HEK293 (cell line): Measurements from ENCODE around the gene C2CD2L.
A peak's percentile ranks its signal among the peaks of the same experiment; 100 is the strongest.

Source experiments
- ATF2 ChIP-seq: fragments of 450-650 bp; formaldehyde crosslinking; IDR thresholded peaks from 2 replicates; pipeline ENCODE4 v1.5.1; 2016; ENCODE audit warnings: missing biosample characterization, missing genetic modification characterization, low read depth
- GLI4 ChIP-seq: fragments of 450-650 bp; formaldehyde crosslinking; IDR thresholded peaks from 2 replicates; pipeline ENCODE4 v1.5.1; 2016; ENCODE audit warnings: missing biosample characterization, missing genetic modification characterization
- HOXA7 ChIP-seq: sonication (generic); formaldehyde crosslinking; IDR thresholded peaks from 2 replicates; pipeline ENCODE4 v1.8.1; 2022; ENCODE audit warnings: missing genetic modification reagents, borderline replicate concordance
- IKZF3 ChIP-seq: fragments of 450-650 bp; IDR thresholded peaks from 2 replicates; pipeline ENCODE4 v1.5.0; 2018; ENCODE audit warnings: missing biosample characterization, mild to moderate bottlenecking, missing genetic modification characterization, moderate library complexity
- KLF17 ChIP-seq: fragments of 450-650 bp; formaldehyde crosslinking; IDR thresholded peaks from 2 replicates; pipeline ENCODE4 v1.5.1; 2016; ENCODE audit warnings: missing biosample characterization, missing genetic modification characterization
- KLF8 ChIP-seq: fragments of 450-650 bp; formaldehyde crosslinking; IDR thresholded peaks from 2 replicates; pipeline ENCODE4 v1.5.1; 2016; ENCODE audit warnings: missing biosample characterization, missing genetic modification characterization
- MEIS1 ChIP-seq: sonication (generic); formaldehyde crosslinking; IDR thresholded peaks from 2 replicates; pipeline ENCODE4 v1.8.1; 2022; ENCODE audit warnings: missing genetic modification reagents, mild to moderate bottlenecking, borderline replicate concordance
- SP2 ChIP-seq: fragments of 450-650 bp; formaldehyde crosslinking; IDR thresholded peaks from 2 replicates; pipeline ENCODE4 v1.5.1; 2016; ENCODE audit warnings: missing biosample characterization, missing genetic modification characterization
- ZBTB1 ChIP-seq: fragments of 450-650 bp; formaldehyde crosslinking; IDR thresholded peaks from 2 replicates; pipeline ENCODE4 v1.5.1; 2016; ENCODE audit warnings: missing biosample characterization, missing genetic modification characterization
- ZBTB21 ChIP-seq: fragments of 450-650 bp; formaldehyde crosslinking; IDR thresholded peaks from 2 replicates; pipeline ENCODE4 v1.5.1; 2017; ENCODE audit warnings: missing biosample characterization, missing genetic modification characterization
- ZBTB44 ChIP-seq: fragments of 450-650 bp; IDR thresholded peaks from 2 replicates; pipeline ENCODE4 v1.5.1; 2018; ENCODE audit warnings: missing biosample characterization, mild to moderate bottlenecking, missing genetic modification characterization
- ZFP3 ChIP-seq: fragments of 450-650 bp; formaldehyde crosslinking; IDR thresholded peaks from 2 replicates; pipeline ENCODE4 v1.5.1; 2016; ENCODE audit warnings: low read depth, missing biosample characterization, missing genetic modification characterization
- ZFP37 ChIP-seq: fragments of 450-650 bp; formaldehyde crosslinking; IDR thresholded peaks from 2 replicates; pipeline ENCODE4 v1.5.1; 2016; ENCODE audit warnings: missing biosample characterization, missing genetic modification characterization
- ZNF174 ChIP-seq: fragments of 450-650 bp; formaldehyde crosslinking; IDR thresholded peaks from 2 replicates; pipeline ENCODE4 v1.5.0; 2017; ENCODE audit warnings: missing biosample characterization, mild to moderate bottlenecking, missing genetic modification characterization
- ZNF24 ChIP-seq: fragments of 450-650 bp; formaldehyde crosslinking; IDR thresholded peaks from 2 replicates; pipeline ENCODE4 v1.5.1; 2016; ENCODE audit warnings: missing biosample characterization, missing genetic modification characterization
- ZNF266 ChIP-seq: fragments of 450-650 bp; formaldehyde crosslinking; IDR thresholded peaks from 2 replicates; pipeline ENCODE4 v1.5.1; 2016; ENCODE audit warnings: missing biosample characterization, missing genetic modification characterization, low read depth
- ZNF274 ChIP-seq, 2 experiments: fragments of 200-500 bp in 1 of 2; fragments of 450-650 bp in 1 of 2; sonication (Bioruptor generic) in 1 of 2; formaldehyde crosslinking in 1 of 2; IDR thresholded peaks; 2 replicates each; pipeline versions ENCODE4 v1.5.1 to v1.6.1; 2014 to 2016; ENCODE audit warnings: borderline replicate concordance in 1 of 2, inconsistent platforms in 1 of 2, low read length in 1 of 2, missing biosample characterization in 1 of 2, missing genetic modification characterization in 1 of 2
- ZNF335 ChIP-seq: fragments of 450-650 bp; formaldehyde crosslinking; conservative IDR thresholded peaks from 2 replicates; pipeline ENCODE4 v1.5.1; 2016; ENCODE audit warnings: missing biosample characterization, missing genetic modification characterization
- ZNF354C ChIP-seq: fragments of 450-650 bp; formaldehyde crosslinking; IDR thresholded peaks from 2 replicates; pipeline ENCODE4 v1.5.1; 2016; ENCODE audit warnings: missing biosample characterization, missing genetic modification characterization, low read depth, borderline replicate concordance
- ZNF398 ChIP-seq: fragments of 450-650 bp; formaldehyde crosslinking; IDR thresholded peaks from 2 replicates; pipeline ENCODE4 v1.5.1; 2017; ENCODE audit warnings: missing biosample characterization, missing genetic modification characterization
- ZNF423 ChIP-seq: fragments of 450-650 bp; formaldehyde crosslinking; IDR thresholded peaks from 2 replicates; pipeline ENCODE4 v1.5.1; 2016; ENCODE audit warnings: missing biosample characterization, missing genetic modification characterization
- ZNF501 ChIP-seq: fragments of 450-650 bp; formaldehyde crosslinking; IDR thresholded peaks from 2 replicates; pipeline ENCODE4 v1.5.1; 2016; ENCODE audit warnings: missing biosample characterization, missing genetic modification characterization
- ZNF626 ChIP-seq: fragments of 450-650 bp; sonication (Bioruptor Pico); formaldehyde crosslinking; IDR thresholded peaks from 2 replicates; pipeline ENCODE4 v1.5.1; 2018; ENCODE audit warnings: missing biosample characterization, missing genetic modification characterization, inconsistent platforms
- ZNF660 ChIP-seq: fragments of 450-650 bp; IDR thresholded peaks from 2 replicates; pipeline ENCODE4 v1.5.1; 2018; ENCODE audit warnings: missing biosample characterization, mild to moderate bottlenecking, missing genetic modification characterization
- ZNF692 ChIP-seq: fragments of 450-650 bp; formaldehyde crosslinking; IDR thresholded peaks from 2 replicates; pipeline ENCODE4 v1.5.1; 2016; ENCODE audit warnings: missing biosample characterization, missing genetic modification characterization
- ZNF704 ChIP-seq: fragments of 450-650 bp; formaldehyde crosslinking; IDR thresholded peaks from 2 replicates; pipeline ENCODE4 v1.5.1; 2016; ENCODE audit warnings: missing biosample characterization, missing genetic modification characterization
- ZNF707 ChIP-seq: fragments of 450-650 bp; formaldehyde crosslinking; IDR thresholded peaks from 2 replicates; pipeline ENCODE4 v1.5.1; 2016; ENCODE audit warnings: missing biosample characterization, missing genetic modification characterization
- ZSCAN18 ChIP-seq: fragments of 450-650 bp; formaldehyde crosslinking; IDR thresholded peaks from 2 replicates; pipeline ENCODE4 v1.5.1; 2016; ENCODE audit warnings: missing biosample characterization, missing genetic modification characterization

C2CD2L gene

GRCh38 chr11:119101759-119102423, 5.3 kb upstream of the C2CD2L start, which contains the start of gene DPAGT1 (continued):
- TF ChIP-seq ZNF704, result no peak
- no peak for TF ChIP-seq ATF2 (tag by site-specific recombination)
- TF ChIP-seq ZNF335, result peak; percentile 89; the same call in 1 of the 2 replicates
- TF ChIP-seq ZNF354C (tag by site-specific recombination), result no peak
- TF ChIP-seq ZNF501 (tag by site-specific recombination), result peak; percentile 51; the same call in 1 of the 2 replicates
- TF ChIP-seq MEIS1 (CRISPR knock-in tag), result no peak
- no peak for TF ChIP-seq ZBTB1
- TF ChIP-seq ZFP37 (tag by site-specific recombination), result 0 out of 2 replicates have a peak, but pooled peaks have one; percentile 23
- TF ChIP-seq ZNF692 (tag by site-specific recombination), result peak; percentile 60; the same call in 1 of the 2 replicates
- no peak for TF ChIP-seq ZNF707 (tag by site-specific recombination)
- peak; percentile 45; the same call in 1 of the 2 replicates for TF ChIP-seq ZBTB21
- TF ChIP-seq ZSCAN18 (tag by site-specific recombination), result no peak
- no peak for TF ChIP-seq ZNF24
- TF ChIP-seq KLF17, result peak; percentile 31; the same call in 1 of the 2 replicates
- TF ChIP-seq ZFP3, result no peak
- TF ChIP-seq KLF8 (tag by site-specific recombination), result peak; percentile 52
- no peak for TF ChIP-seq ZNF174
- no peak for TF ChIP-seq ZNF274 (IDR thresholded peaks at IDR 0.05; ENCODE audit: low read length)
- no peak for TF ChIP-seq ZNF274 (tag by site-specific recombination; IDR thresholded peaks at IDR 0.05; ENCODE audit: borderline replicate concordance)
- TF ChIP-seq GLI4 (tag by site-specific recombination), result no peak
- TF ChIP-seq ZBTB44 (tag by site-specific recombination), result no peak
- TF ChIP-seq ZNF398, result no peak
- no peak for TF ChIP-seq ZNF626 (tag by site-specific recombination)
- TF ChIP-seq ZNF660 (tag by site-specific recombination), result peak; percentile 49
- no peak for TF ChIP-seq HOXA7 (CRISPR knock-in tag)
- no peak for TF ChIP-seq ZNF266 (tag by site-specific recombination)
- peak; percentile 81 for TF ChIP-seq SP2 (tag by site-specific recombination)
- 0 out of 2 replicates have a peak, but pooled peaks have one; percentile 32 for TF ChIP-seq ZNF423 (tag by site-specific recombination)
- peak; percentile 92 for TF ChIP-seq IKZF3
